Left hindlimb (tissue), 1 donor: ENCODE results near the gene P2RX7.

Experiments used
- DNase-seq: peaks from one replicate; pipeline ENCODE4 v3.0.0-alpha.2; 2018

Gene P2RX7

GRCh38 chr12:121111684-121112083, 21.0 kb upstream of the P2RX7 start:
- no peak for DNase-seq

GRCh38 chr12:121112496-121112895, 20.2 kb upstream of the P2RX7 start:
- DNase-seq, result no peak

DNA sequence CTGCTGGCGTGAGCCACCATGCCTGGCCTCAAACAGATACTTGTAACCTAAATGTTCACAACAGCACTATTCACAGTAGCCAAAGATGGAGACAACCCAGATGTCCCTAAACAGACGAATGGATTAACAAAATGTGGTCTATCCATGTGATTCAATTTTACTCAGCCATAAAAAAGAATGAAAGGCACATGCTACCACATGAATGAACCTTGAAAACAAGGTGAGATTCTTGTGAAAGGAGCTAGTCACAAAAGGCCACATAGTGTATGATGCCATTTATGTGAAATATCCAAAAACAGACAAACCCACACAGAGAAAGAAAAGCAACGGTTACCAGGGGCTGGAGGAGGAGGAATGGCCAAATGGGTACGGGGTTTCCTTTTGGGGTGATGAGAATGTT, 19.6 kb upstream of the P2RX7 start:
- no peak for DNase-seq

DNA sequence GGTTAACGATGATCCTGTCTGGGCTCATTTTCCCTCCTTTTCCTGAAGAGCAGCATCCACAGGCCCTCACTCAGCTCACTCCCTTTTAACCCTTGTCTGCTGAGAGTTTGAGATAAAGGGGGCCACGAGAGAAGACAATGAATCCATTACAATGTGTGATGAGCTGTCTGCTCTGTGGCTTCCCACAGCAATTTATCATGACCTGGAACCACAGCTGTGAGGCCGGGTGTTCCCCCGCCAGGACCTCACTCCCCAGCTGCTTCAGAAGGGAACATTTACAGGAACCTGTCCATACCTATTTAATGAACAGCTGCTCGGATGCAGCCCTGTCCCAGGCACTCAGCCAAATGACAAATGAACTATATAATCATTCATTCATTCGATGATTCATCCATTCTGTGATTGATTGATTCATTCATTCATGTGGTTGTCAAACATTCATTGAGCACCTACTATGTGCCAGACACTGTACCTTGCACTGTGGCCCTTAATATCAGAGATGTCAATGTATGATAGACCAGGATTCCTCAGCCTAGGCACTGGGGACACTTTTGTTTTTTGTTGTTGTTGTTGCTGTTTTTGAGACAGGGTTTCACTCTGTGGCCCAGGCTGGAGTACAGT, 18.5 kb upstream of the P2RX7 start:
- no peak for DNase-seq

GRCh38 chr12:121114806-121115205, 17.9 kb upstream of the P2RX7 start:
- no peak for DNase-seq

- DNase-seq, result no peak
Measured at GRCh38 chr12:121115530-121115929, 17.1 kb upstream of the P2RX7 start.

GRCh38 chr12:121116318-121117225, 16.1 kb upstream of the P2RX7 start:
- no peak for DNase-seq

- DNase-seq, result no peak
Measured at GRCh38 chr12:121117226-121117777, 15.4 kb upstream of the P2RX7 start.

GRCh38 chr12:121120323-121120722, 12.4 kb upstream of the P2RX7 start:
- no peak for DNase-seq

GRCh38 chr12:121120989-121121755, 11.5 kb upstream of the P2RX7 start:
- DNase-seq, result no peak

GRCh38 chr12:121121805-121122204, 10.9 kb upstream of the P2RX7 start:
- no peak for DNase-seq

DNA sequence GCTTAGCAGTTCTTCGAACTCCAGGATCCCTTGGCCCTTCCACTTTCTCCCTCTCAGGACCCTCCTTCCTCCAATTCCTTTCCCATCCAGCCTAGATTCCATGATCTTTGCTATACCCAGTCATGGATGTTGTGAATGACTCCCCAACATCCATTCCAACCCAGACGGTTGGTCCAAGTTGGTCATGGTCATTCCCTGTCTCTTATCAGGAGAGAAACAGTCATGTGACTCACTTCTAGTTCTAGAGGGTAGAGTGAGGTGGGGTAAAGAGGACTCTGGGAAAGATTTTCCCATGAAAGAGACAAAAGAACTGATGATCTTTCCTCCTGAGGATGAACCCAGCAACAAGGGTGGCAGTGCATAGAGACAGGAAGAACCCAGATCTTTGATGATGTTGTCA, 9.2 kb upstream of the P2RX7 start:
- DNase-seq, result no peak

DNA sequence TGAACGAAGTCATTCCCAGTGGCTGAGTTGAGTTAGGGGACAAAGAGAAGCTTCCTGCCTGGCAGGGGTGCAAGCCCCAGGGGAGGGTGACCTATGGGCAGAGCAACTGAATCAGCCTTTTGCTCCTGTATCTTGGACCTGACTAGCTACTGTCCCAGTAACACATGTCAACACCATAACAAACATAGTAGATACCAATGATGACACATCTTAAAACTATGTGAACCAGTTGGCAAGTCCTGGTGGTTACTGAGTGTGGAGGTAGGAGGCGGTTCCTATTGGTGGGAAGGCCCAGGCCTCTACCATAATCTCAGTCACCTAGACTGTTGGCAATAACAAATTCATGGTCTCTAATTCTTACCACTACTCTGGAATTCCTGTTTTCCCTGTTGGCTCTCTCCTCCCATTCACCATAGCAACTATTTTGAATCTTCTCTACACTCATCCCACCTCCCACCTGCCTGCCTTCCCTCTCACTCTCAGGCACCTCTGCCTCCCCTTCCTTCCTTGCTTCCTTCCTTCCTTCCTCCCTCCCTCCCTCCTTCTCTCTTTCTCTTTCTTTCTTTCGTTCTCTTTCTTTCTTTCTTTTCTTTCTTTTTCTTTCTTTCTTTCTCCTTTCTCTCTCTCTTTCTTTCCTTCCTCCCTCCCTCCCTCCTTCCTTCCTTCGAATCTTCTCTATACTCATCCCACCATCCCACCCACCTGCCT, 8.1 kb upstream of the P2RX7 start:
- no peak for DNase-seq

- DNase-seq, result no peak
Measured at GRCh38 chr12:121127501-121127900, 5.2 kb upstream of the P2RX7 start.

DNA sequence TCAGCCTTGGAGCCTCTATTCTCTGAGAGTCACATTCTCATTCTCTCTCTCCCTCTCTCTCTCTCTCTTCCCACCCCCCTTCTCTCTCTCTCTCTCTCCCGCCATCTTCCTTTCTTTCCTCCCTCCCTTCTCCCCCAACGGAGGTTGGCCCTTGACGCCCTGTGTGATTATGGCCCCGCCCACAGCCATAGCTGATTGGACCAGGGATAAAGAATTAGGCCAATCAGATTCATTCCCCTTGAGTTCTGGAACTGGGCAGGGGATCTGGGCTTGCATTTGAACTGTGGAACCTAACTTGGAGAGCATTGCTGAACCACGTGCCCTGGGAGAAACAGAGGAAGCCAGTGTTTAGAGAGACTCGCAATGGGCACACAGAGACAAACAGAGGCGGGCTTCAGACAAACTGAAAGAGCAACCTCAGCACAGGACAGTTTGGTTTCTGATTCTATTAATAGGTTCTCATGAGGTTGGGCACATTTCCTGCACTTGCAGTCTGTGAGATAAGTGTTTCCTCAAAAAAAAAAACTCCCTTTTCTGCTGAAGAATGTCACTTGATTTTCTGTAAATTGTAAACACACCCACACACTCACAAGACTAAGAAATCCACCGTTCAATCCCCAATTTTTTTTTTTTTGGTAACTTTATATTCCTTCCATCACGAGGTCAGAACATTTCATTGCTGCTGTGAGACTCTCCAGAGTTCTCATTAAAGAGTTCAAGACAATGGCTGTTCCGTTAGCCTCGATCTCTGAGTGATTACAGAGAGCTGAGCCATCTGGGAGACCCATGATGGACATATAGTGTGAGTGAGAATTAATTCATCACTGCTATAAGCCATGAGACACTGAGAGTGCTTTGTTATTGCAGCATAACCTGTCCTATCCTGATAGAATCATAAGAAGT, 3.5 kb upstream of the P2RX7 start:
- peak; percentile 65 for DNase-seq

- no peak for DNase-seq
Measured at GRCh38 chr12:121129811-121130147, 2.9 kb upstream of the P2RX7 start.

GRCh38 chr12:121130866-121131373, 1.8 kb upstream of the P2RX7 start:
- DNase-seq, result no peak

- no peak for DNase-seq
Measured at GRCh38 chr12:121131941-121132341, 735 bp upstream of the P2RX7 start.

- DNase-seq, result no peak
Measured at GRCh38 chr12:121133838-121134237, 1.2 kb downstream of the P2RX7 start.

DNA sequence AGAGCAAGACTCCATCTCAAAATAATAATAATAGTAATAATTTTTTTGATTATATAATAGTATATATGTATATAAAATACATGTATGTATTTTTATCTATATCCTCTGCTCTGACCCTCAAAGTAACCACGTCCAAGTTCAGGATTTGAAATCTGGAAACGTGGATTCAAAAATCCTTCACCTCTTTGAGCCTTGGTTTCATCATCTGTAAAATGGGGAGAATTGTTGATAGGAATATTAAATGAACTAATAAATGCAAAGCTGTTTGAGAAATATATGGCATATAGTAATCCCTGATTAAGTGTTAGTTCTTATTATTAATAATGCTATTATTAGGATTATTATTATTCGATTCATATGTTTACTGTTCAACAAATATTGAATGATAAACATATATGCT, 2.6 kb downstream of the P2RX7 start:
- DNase-seq, result no peak

DNA sequence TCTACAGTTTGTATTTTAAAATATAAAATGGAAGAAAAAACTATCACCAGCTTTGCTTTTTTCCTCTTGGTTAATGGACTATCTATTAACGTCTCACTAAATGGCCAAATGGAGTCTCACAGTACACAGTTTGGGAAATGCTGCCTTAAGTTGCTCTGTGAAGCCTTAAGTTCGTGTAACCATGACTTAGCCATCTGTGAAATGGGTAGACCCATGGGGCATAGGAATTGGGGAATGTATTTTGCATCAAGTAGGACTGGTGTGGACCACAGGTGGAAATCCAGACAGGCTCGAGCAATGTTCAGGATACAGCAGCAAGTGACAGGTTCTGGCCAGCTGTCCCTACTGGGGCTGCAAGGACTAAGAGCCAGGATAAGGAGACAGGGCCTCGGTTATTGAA, 4.8 kb downstream of the P2RX7 start:
- DNase-seq, result no peak

DNA sequence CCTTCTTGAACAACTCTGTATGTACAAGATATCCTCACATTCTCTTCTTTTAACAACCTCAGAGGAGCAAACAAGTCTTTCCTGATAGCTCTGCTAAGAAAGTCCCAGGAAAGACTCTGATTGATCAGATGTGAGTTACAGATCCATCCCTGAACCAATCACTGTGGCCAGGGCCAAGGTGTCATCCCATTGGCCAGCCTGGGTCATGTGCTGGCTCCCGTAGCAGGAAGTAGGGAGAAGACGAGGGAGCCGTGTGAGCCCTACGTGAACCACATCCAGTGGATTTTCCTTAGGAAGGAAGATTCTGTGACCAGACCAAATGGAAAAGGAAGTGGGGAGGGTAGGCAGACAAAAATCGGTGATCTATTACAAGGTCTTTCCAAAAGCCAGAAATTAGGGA, 5.6 kb downstream of the P2RX7 start:
- DNase-seq, result no peak
